Right lobe of liver (tissue), 4 donors: Measurements from ENCODE around the gene WDR88.

ENCODE experiments used
- POLR2A ChIP-seq: fragments of 450-650 bp; IDR thresholded peaks from one replicate; pipeline ENCODE4 v1.6.1; 2017; ENCODE audit warnings: antibody characterized with exemption, mild to moderate bottlenecking
- TF ChIP-seq, protein P1 (sequence below), 4 donors: fragments of 200-600 bp in 3 of 4; fragments of 450-650 bp in 1 of 4; IDR thresholded peaks; one replicate each; pipeline versions ENCODE4 v1.5.1 to v1.8.0; 2016 to 2022; ENCODE audit warnings: antibody characterized with exemption in 4 of 4, mild to moderate bottlenecking in 2 of 4
- donor health status: DM: no; HTN: no; CAD: no.
- donor health status: DM: no; HTN: no; CAD: no.
- donor health status: DM: no; HTN: yes; CAD: no.

DNA sequence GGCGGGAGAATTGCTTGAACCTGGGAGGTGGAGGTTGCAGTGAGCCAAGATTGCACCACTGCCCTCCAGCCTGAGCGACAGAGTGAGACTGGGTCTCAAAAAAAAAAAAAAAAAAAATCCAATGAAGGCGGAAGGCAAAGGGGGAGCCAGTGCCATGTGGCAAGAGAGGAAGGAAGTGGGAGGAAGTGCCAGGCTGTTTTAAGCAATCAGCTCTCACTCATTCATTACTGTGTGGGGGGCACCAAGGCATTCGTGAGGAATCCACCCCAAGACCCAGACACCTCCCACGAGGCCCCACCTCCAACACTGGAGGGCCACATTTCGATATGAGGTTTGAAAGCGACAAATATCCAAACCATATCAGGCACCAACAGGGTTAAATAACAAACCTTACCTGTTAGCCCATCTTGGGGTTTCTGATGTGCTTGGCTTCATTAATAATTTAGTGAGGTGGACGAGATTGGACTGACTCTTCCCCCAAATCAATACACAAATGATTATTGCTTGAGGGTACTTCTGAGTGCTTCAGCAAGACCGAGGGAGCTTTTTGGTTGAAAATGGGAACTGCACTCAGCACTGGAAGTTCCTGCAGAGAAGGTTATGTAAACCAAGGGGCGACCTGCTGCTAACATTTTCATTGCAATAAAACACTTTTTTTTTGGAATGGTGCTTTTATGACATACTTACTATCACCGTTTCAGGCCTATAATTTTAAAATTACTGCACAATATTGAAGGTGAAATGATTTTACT, 54.7 kb downstream of the WDR88 start:
- TF ChIP-seq, protein P1, sequence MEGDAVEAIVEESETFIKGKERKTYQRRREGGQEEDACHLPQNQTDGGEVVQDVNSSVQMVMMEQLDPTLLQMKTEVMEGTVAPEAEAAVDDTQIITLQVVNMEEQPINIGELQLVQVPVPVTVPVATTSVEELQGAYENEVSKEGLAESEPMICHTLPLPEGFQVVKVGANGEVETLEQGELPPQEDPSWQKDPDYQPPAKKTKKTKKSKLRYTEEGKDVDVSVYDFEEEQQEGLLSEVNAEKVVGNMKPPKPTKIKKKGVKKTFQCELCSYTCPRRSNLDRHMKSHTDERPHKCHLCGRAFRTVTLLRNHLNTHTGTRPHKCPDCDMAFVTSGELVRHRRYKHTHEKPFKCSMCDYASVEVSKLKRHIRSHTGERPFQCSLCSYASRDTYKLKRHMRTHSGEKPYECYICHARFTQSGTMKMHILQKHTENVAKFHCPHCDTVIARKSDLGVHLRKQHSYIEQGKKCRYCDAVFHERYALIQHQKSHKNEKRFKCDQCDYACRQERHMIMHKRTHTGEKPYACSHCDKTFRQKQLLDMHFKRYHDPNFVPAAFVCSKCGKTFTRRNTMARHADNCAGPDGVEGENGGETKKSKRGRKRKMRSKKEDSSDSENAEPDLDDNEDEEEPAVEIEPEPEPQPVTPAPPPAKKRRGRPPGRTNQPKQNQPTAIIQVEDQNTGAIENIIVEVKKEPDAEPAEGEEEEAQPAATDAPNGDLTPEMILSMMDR (IDR thresholded peaks at IDR 0.05) = no peak
- TF ChIP-seq POLR2A = no peak
